B cell (primary cell): ENCODE data around the gene IRAK2.
"Not testable (repeated sequence)": the region's sequence is repeated elsewhere in the genome, so short reads cannot be mapped to it uniquely, and the experiment has no call there.

Source experiments
- CTCF ChIP-seq: fragments of 200-600 bp; IDR thresholded peaks from one replicate; pipeline ENCODE4 v1.8.0; 2022; ENCODE audit warnings: antibody characterized with exemption, mild to moderate bottlenecking
- EZH2 ChIP-seq: IDR thresholded peaks from 2 replicates; pipeline ENCODE4 v1.6.1; 2012; ENCODE audit warnings: borderline replicate concordance, low read depth, mild to moderate bottlenecking, moderate library complexity, low read length; ENCODE audit not compliant: insufficient read depth, poor library complexity, severe bottlenecking

DNA sequence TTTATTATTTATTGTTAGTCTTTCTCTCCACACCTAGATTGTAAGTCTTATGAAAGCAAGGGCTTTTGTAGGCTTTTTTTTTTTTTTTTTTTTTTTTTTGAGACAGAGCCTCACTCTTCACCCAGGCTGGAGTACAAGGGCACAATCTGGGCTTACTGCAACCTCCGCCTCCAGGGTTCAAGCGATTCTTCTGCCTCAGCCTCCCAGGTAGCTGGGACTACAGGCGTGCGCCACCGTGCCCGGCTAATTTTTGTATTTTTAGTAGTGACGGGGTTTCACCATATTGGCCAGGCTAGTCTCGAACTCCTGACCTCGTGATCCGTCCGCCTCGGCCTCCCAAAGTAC, 546 bp upstream of the IRAK2 start:
- TF ChIP-seq CTCF, EZH2: not testable (repeated sequence)
